HCT116 (cell line): ENCODE data around the gene ALG2. TPM values are rescaled to one million over a fixed set of nuclear protein-coding genes. Genes with fewer than 3 reads are reported as not detected.

Experiments
- ATAC-seq: fragments of 200-7000 bp; cut with Tn5 transposase; 2 replicates; pipeline ENCODE4 v1.9.1; 2020; ENCODE audit warnings: mild to moderate bottlenecking, moderate library complexity
- BruUV-seq: library from RNA; stranded (reverse); fragments of 400-500 nt; replicated peaks from 2 replicates; lab custom pipeline; 2021; lab: Mats Ljungman, UMichigan
- CTCF ChIA-PET: fragments of 300-600 bp; sonication (Branson Sonifier 250); formaldehyde crosslinking; loops from one replicate; lab custom pipeline; 2021; ENCODE audit warnings: antibody characterized with exemption; lab: Charles Lee
- POLR2A ChIA-PET: fragments of 300-600, 350-600 bp; sonication (Branson Sonifier 250); formaldehyde crosslinking; loops from one replicate; lab custom pipeline; 2021; ENCODE audit warnings: antibody characterized with exemption; lab: Charles Lee
- RAD21 ChIA-PET, 2 experiments: fragments of 300-600 bp; sonication (Branson Sonifier 250); formaldehyde crosslinking; loops; one replicate each; lab custom pipeline; 2023; ENCODE audit warnings: low total read pairs in 2 of 2; ENCODE audit not compliant: uncharacterized antibody in 2 of 2, unreplicated experiment in 2 of 2, low non-redundant PET in 1 of 2; lab: Charles Lee
- DNase-seq: peaks from one replicate; pipeline ENCODE4 v3.0.0-alpha.2; 2010; ENCODE audit warnings: low read depth, low spot score
- H2AFZ ChIP-seq: fragments of 200-600 bp; shearing (Covaris generic), sonication (generic); 2 replicates; pipeline ENCODE4 v1.6.1; 2017; ENCODE audit warnings: low read depth, mixed run types, mixed read lengths, antibody characterized with exemption, low read length; ENCODE audit not compliant: poor library complexity, severe bottlenecking
- H3K27ac ChIP-seq: 2 replicates; pipeline ENCODE4 v1.5.1; 2012; ENCODE audit warnings: low read depth, low read length
- H3K27me3 ChIP-seq: fragments of 200-600 bp; sonication (generic); 2 replicates; pipeline ENCODE4 v1.6.1; 2016; ENCODE audit warnings: mixed run types, low read length, mixed read lengths; ENCODE audit not compliant: insufficient read depth
- H3K36me3 ChIP-seq, 2 experiments: fragments of 200-500 bp in 1 of 2; fragments of 200-600 bp in 1 of 2; sonication (Bioruptor generic) in 1 of 2; sonication (generic) in 1 of 2; 2 replicates each; pipeline versions ENCODE4 v1.5.1 to v1.6.1; 2014 to 2016; ENCODE audit warnings: low read length in 2 of 2, inconsistent platforms in 1 of 2, mixed read lengths in 1 of 2, mixed run types in 1 of 2; ENCODE audit not compliant: insufficient read depth in 2 of 2, control insufficient read depth in 1 of 2
- H3K4me1 ChIP-seq, 2 experiments: fragments of 200-600 bp in 1 of 2; sonication (generic) in 1 of 2; 2 replicates each; pipeline versions ENCODE4 v1.5.1 to v1.6.1; 2012 to 2017; ENCODE audit warnings: low read length in 2 of 2, inconsistent platforms in 1 of 2, mild to moderate bottlenecking in 1 of 2, mixed read lengths in 1 of 2, mixed run types in 1 of 2, moderate library complexity in 1 of 2; ENCODE audit not compliant: insufficient read depth in 2 of 2, control insufficient read depth in 1 of 2
- H3K4me2 ChIP-seq: fragments of 200-600 bp; sonication (generic); 2 replicates; pipeline ENCODE4 v1.6.1; 2017; ENCODE audit warnings: mixed run types, low read length, mixed read lengths
- H3K4me3 ChIP-seq, 2 experiments: fragments of 200-600 bp in 1 of 2; sonication (generic) in 1 of 2; replicated peaks in 1 of 2; 2 replicates each; pipeline ENCODE4 v1.5.1; 2011 to 2016; ENCODE audit warnings: low read length in 2 of 2, control low read depth in 1 of 2, low read depth in 1 of 2, mild to moderate bottlenecking in 1 of 2, mixed read lengths in 1 of 2, mixed run types in 1 of 2
- H3K79me2 ChIP-seq: fragments of 200-600 bp; sonication (generic); 2 replicates; pipeline ENCODE4 v1.6.1; 2017; ENCODE audit warnings: mild to moderate bottlenecking, mixed run types, low read length, moderate library complexity, mixed read lengths; ENCODE audit not compliant: insufficient read depth
- H3K9ac ChIP-seq: fragments of 200-600 bp; sonication (generic); 2 replicates; pipeline ENCODE4 v1.6.1; 2016; ENCODE audit warnings: low read length, mixed read lengths
- H3K9me2 ChIP-seq: fragments of 200-600 bp; sonication (generic), shearing (Covaris generic); 2 replicates; pipeline ENCODE4 v1.6.1; 2017; ENCODE audit warnings: mixed run types, mild to moderate bottlenecking, moderate library complexity; ENCODE audit not compliant: insufficient read depth
- H3K9me3 ChIP-seq, 2 experiments: fragments of 200-500 bp in 1 of 2; fragments of 200-600 bp in 1 of 2; sonication (Bioruptor generic) in 1 of 2; sonication (generic) in 1 of 2; 2 replicates each; pipeline ENCODE4 v1.6.1; 2014 to 2017; ENCODE audit warnings: low read length in 2 of 2, mixed read lengths in 2 of 2, inconsistent platforms in 1 of 2, low read depth in 1 of 2, mild to moderate bottlenecking in 1 of 2, mixed run types in 1 of 2, moderate library complexity in 1 of 2; ENCODE audit not compliant: control insufficient read depth in 1 of 2, insufficient read depth in 1 of 2
- H4K20me1 ChIP-seq: fragments of 200-600 bp; sonication (generic), shearing (Covaris generic); 2 replicates; pipeline ENCODE4 v1.6.1; 2017; ENCODE audit warnings: mixed run types, mild to moderate bottlenecking, moderate library complexity; ENCODE audit not compliant: insufficient read depth
- CTCF ChIP-seq, 3 experiments: fragments of 200-600 bp in 1 of 3; sonication (generic) in 1 of 3; IDR thresholded peaks in 2 of 3; conservative IDR thresholded peaks in 1 of 3; 2 replicates each; pipeline ENCODE4 v1.5.1; 2012 to 2017; ENCODE audit warnings: low read depth in 2 of 3, low read length in 2 of 3, antibody characterized with exemption in 1 of 3, borderline replicate concordance in 1 of 3, control low read depth in 1 of 3, mild to moderate bottlenecking in 1 of 3, mixed read lengths in 1 of 3, mixed run types in 1 of 3, moderate library complexity in 1 of 3; ENCODE audit not compliant: insufficient read depth in 1 of 3
- EZH2 ChIP-seq: fragments of 200-600 bp; sonication (generic); IDR thresholded peaks from 2 replicates; pipeline ENCODE4 v1.6.1; 2017; ENCODE audit warnings: antibody characterized with exemption, mixed run types
- MAX ChIP-seq: IDR thresholded peaks from 2 replicates; pipeline ENCODE4 v1.6.1; 2012
- intact Hi-C: fragments of 100-400 bp; cut with micrococcal nuclease; formaldehyde crosslinking; loops from 2 replicates; pipeline ENCODE4 v1.10.0; 2022
- total RNA-seq: library from RNA; stranded (reverse); gene quantifications from one replicate; pipeline ENCODE4 v1.2.1, GENCODE V29; 2021; ENCODE audit not compliant: unreplicated experiment

ALG2 gene
- total RNA-seq, 1 experiment from 2014 or later, result 27.9 TPM

- peaks cover 6 to 20% of the 10 kb centered on the region in 2 experiments; a peak in 3 of 4 replicates for H3K4me1 ChIP-seq
- ChIA-PET POLR2A (no interaction called here), CTCF (no interaction called here)
- no peak overlapping the region for H2AFZ ChIP-seq
- no peak overlapping the region for H3K27ac ChIP-seq
- no peak overlapping the region for H3K9ac ChIP-seq
- no peak for TF ChIP-seq CTCF (IDR thresholded peaks at IDR 0.05 in 2 of 3, conservative IDR thresholded peaks at IDR 0.05 in 1 of 3; ENCODE audit: borderline replicate concordance in 1 of 3, insufficient read depth in 1 of 3, low read depth in 2 of 3, low read length in 2 of 3)
- TF ChIP-seq MAX, result no peak
- no peak for TF ChIP-seq EZH2
- TF ChIP-seq, all 23 proteins: peak for 0
- Histone ChIP-seq H3K4me2 (no peak overlapping the region), H3K27me3 (no peaks in the 10 kb centered on the region), H3K4me3 (no peak overlapping the region), H4K20me1 (no peaks in the 10 kb centered on the region; the same call in 1 of the 2 replicates), H3K36me3 (peaks cover 13 to 15% of the 10 kb centered on the region in 2 experiments; a peak in 3 of 4 replicates), H3K9me3 (no peaks in the 10 kb centered on the region), H3K9me2 (no peaks in the 10 kb centered on the region), H3K79me2 (peaks cover 86% of the 10 kb centered on the region)
- ATAC-seq (no peak), DNase-seq (no peak)
- intact Hi-C loops, result no loop called here
- RAD21 ChIA-PET, result no interaction called here
- BruUV-seq, result no TSS peak
Measured at GRCh38 chr9:99224445-99224844, 2.7 kb upstream of the ALG2 start.
